HS-5 (cell line): ENCODE measurements around the gene PTGS1.
"Not testable (repeated sequence)": the region's sequence is repeated elsewhere in the genome, so short reads cannot be mapped to it uniquely, and the experiment has no call there.

Experiments
- DNase-seq: peaks from one replicate; pipeline ENCODE4 v3.0.0-alpha.2; 2012; ENCODE audit warnings: low read depth

The PTGS1 gene

GRCh38 chr9:122370869-122371755 lies at the start of gene PTGS1:
Gene PTGS1, plus strand, starts transcription at chr9:122371024. Its CDS starts 61 bp downstream, at chr9:122371085.
- no peak for DNase-seq

GRCh38 chr9:122322553-122322952 lies 48.3 kb upstream of the PTGS1 start:
- no peak for DNase-seq

GRCh38 chr9:122324665-122325064 lies 46.2 kb upstream of the PTGS1 start:
- DNase-seq, result not testable (repeated sequence)

- no peak for DNase-seq
Observed at GRCh38 chr9:122325124-122325523, 45.7 kb upstream of the PTGS1 start.

GRCh38 chr9:122327175-122327574 lies 43.6 kb upstream of the PTGS1 start:
- DNase-seq, result no peak

- DNase-seq, result no peak
Observed at GRCh38 chr9:122329597-122329996, 41.2 kb upstream of the PTGS1 start.

GRCh38 chr9:122330466-122330865 lies 40.4 kb upstream of the PTGS1 start:
- not testable (repeated sequence) for DNase-seq

GRCh38 chr9:122331523-122331927 lies 39.3 kb upstream of the PTGS1 start:
- no peak for DNase-seq

- DNase-seq, result no peak
Observed at GRCh38 chr9:122332083-122332482, 38.7 kb upstream of the PTGS1 start.

GRCh38 chr9:122332644-122333043 lies 38.2 kb upstream of the PTGS1 start:
- DNase-seq, result no peak

- DNase-seq, result no peak
Observed at GRCh38 chr9:122333169-122333808, 37.5 kb upstream of the PTGS1 start.

GRCh38 chr9:122334916-122335315 lies 35.9 kb upstream of the PTGS1 start:
- no peak for DNase-seq

GRCh38 chr9:122336189-122336588 lies 34.6 kb upstream of the PTGS1 start:
- DNase-seq, result no peak

GRCh38 chr9:122336866-122337555 lies 33.8 kb upstream of the PTGS1 start:
- DNase-seq, result no peak

GRCh38 chr9:122337556-122337929 lies 33.3 kb upstream of the PTGS1 start:
- DNase-seq, result no peak

- no peak for DNase-seq
Observed at GRCh38 chr9:122338536-122338935, 32.3 kb upstream of the PTGS1 start.

- DNase-seq, result no peak
Observed at GRCh38 chr9:122338994-122339393, 31.8 kb upstream of the PTGS1 start.

- no peak for DNase-seq
Observed at GRCh38 chr9:122339579-122339978, 31.2 kb upstream of the PTGS1 start.

GRCh38 chr9:122340161-122340560 lies 30.7 kb upstream of the PTGS1 start:
- no peak for DNase-seq

- DNase-seq, result no peak
Observed at GRCh38 chr9:122342323-122343050, 28.3 kb upstream of the PTGS1 start.

- DNase-seq, result no peak
Observed at GRCh38 chr9:122346478-122347347, 24.1 kb upstream of the PTGS1 start.
